HUES6 (cell line): ENCODE measurements around the gene NTRK2.

Experiments used
- H3K27ac ChIP-seq: 2 replicates; pipeline ENCODE4 v1.7.0; 2013; ENCODE audit warnings: low read depth, mild to moderate bottlenecking, low read length, inconsistent platforms
- H3K27me3 ChIP-seq: 2 replicates; pipeline ENCODE4 v1.6.1; 2013; ENCODE audit warnings: low read length; ENCODE audit not compliant: control insufficient read depth, insufficient read depth
- H3K36me3 ChIP-seq: 2 replicates; pipeline ENCODE4 v1.6.1; 2013; ENCODE audit warnings: low read length; ENCODE audit not compliant: control insufficient read depth, insufficient read depth
- H3K4me1 ChIP-seq: 2 replicates; pipeline ENCODE4 v1.6.1; 2013; ENCODE audit warnings: low read length; ENCODE audit not compliant: control insufficient read depth, insufficient read depth
- H3K4me3 ChIP-seq: 2 replicates; pipeline ENCODE4 v1.5.1; 2013; ENCODE audit warnings: low read depth, low read length
- H3K9ac ChIP-seq: one replicate; pipeline ENCODE4 v1.6.1; 2013; ENCODE audit warnings: mild to moderate bottlenecking, low read length
- H3K9me3 ChIP-seq: 2 replicates; pipeline ENCODE4 v1.6.1; 2013; ENCODE audit warnings: low read depth, low read length; ENCODE audit not compliant: control insufficient read depth, insufficient read depth

The NTRK2 gene

DNA sequence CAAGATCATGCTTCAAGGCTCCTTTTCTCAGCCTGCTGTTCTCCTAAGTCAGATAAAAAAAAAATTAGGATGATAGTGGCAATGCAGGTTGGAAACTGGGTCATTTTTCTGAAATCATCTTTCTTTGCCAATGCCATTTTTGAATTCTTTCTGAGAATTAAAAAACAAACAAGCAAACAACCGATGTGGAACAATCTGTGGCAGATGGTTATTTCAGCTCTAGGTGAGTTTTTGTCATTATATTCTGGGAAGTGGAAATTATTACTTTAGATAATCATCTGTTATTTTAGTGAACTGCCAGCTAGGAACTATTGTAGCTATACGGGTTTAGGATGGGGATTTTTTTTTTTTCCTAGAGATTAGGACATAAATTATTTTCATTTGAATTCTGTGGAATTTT is 129.7 kb downstream of the NTRK2 start:
- Histone ChIP-seq H3K4me1 (no peaks in the 10 kb centered on the region), H3K27ac (no peak overlapping the region), H3K4me3 (no peak overlapping the region), H3K27me3 (no peaks in the 10 kb centered on the region), H3K9ac (no peak overlapping the region), H3K9me3 (no peaks in the 10 kb centered on the region), H3K36me3 (no peaks in the 10 kb centered on the region)

DNA sequence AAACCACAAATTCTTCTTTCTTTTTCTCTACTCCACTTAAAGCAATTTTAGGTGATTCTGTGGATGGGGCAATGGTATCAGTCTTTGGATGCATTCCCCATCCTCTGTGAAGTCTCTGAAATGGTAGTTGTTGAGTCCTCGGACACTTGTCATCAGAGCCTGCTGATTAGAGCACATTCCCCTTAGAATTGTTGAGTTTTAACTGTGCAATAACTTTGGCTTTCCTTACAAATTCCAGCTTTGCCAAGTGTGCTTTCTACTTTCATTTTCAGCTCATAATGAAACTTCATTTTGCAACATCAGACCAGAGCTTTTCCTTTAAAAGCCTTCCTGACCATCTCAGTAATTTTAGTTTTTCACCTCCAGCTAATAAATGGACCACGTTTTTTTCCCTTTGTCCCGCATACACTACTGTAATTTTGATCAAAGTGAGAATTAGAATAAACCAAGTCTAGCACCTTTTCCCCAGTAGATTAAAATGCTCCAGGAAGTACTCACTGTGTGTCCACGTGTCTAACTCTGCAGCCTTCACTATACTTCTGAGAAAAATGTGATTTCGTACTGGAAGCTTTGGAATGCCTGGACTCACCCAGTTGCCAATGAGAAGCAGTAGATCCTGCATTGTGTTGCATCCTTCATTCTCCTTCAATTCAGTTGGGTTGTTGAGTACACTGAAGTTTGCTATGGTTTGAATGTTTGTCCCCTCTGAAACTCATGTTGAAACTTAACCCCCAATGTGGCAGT is 135.6 kb downstream of the NTRK2 start:
- H3K4me3 ChIP-seq, result no peak overlapping the region
- H3K27me3 ChIP-seq, result no peaks in the 10 kb centered on the region
- no peaks in the 10 kb centered on the region for H3K4me1 ChIP-seq
- no peaks in the 10 kb centered on the region for H3K36me3 ChIP-seq
- H3K27ac ChIP-seq, result no peak overlapping the region
- H3K9ac ChIP-seq, result no peak overlapping the region
- H3K9me3 ChIP-seq, result no peaks in the 10 kb centered on the region

DNA sequence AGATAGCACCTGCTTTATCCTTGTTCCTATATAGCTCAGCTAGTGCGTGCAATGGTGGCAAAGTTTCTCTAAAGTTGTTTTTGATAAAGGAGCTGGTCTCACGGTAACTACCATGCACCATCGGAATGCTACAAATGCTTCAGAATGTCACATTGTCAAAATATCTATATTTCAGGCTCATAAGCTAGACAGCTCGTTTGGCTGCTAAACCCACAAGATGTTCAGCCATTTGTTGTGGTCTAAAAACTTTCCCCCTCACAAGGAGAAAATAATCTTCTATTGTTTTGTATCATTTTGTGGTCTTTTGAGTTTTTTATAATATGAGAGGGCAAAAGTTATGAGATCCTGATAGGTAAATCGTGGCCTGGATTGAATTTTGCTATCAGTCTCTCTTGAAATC is 137.9 kb downstream of the NTRK2 start:
- Histone ChIP-seq H3K4me3 (no peak overlapping the region), H3K4me1 (peaks cover 16% of the 10 kb centered on the region), H3K9ac (no peak overlapping the region), H3K36me3 (no peaks in the 10 kb centered on the region), H3K27me3 (no peaks in the 10 kb centered on the region), H3K27ac (no peak overlapping the region), H3K9me3 (no peaks in the 10 kb centered on the region)

DNA sequence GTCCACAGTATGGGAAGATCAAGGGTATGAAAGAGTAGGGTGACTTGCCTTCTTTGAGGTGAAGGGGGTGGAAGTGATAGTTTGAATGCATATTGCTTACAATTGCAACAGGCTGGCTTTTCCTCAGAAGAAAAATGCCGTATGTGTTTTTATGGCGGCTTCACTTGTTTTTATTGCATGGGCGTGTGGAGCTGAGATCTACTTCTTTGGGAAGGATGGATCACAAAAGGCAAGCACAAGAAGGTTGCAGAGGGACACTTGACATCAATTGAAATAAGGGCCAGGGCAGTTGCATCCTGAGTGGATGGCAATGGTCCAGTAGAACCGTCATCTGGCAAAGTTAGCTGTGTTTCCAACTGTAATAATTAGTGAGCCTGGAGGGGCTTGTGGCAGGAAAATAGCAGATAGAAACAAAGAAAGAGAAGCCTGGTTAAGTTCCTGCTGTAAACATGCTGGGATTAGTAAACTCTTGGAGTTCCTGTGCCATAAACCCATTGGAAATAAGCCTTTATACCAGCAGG is 138.4 kb downstream of the NTRK2 start:
- H3K27ac ChIP-seq, result no peak overlapping the region
- peaks cover 17% of the 10 kb centered on the region for H3K4me1 ChIP-seq
- H3K9me3 ChIP-seq, result no peaks in the 10 kb centered on the region
- no peaks in the 10 kb centered on the region for H3K27me3 ChIP-seq
- no peak overlapping the region for H3K9ac ChIP-seq
- H3K4me3 ChIP-seq, result no peak overlapping the region
- no peaks in the 10 kb centered on the region for H3K36me3 ChIP-seq

DNA sequence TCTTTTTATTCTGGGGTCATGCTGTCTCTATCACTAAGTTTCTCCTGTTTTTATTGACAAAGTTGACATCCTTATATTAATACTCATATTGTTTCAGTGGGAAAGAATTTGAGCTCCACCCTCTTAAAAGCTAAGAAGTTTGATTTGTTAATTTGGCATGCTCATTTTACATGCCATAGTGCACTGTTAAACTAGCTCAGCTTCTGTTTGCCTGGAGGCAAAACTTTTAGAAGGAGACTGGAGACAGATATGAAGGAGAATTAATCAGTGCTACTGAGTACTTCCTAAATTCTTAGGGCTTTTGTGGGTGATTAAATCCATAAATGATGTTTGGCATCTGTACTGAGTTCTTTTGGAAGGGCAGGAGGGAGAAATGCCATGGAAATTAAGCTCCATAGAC is 138.9 kb downstream of the NTRK2 start:
- H3K4me1 ChIP-seq, result peaks cover 17% of the 10 kb centered on the region
- H3K9ac ChIP-seq, result no peak overlapping the region
- no peak overlapping the region for H3K4me3 ChIP-seq
- H3K9me3 ChIP-seq, result no peaks in the 10 kb centered on the region
- no peaks in the 10 kb centered on the region for H3K36me3 ChIP-seq
- H3K27me3 ChIP-seq, result no peaks in the 10 kb centered on the region
- no peak overlapping the region for H3K27ac ChIP-seq

DNA sequence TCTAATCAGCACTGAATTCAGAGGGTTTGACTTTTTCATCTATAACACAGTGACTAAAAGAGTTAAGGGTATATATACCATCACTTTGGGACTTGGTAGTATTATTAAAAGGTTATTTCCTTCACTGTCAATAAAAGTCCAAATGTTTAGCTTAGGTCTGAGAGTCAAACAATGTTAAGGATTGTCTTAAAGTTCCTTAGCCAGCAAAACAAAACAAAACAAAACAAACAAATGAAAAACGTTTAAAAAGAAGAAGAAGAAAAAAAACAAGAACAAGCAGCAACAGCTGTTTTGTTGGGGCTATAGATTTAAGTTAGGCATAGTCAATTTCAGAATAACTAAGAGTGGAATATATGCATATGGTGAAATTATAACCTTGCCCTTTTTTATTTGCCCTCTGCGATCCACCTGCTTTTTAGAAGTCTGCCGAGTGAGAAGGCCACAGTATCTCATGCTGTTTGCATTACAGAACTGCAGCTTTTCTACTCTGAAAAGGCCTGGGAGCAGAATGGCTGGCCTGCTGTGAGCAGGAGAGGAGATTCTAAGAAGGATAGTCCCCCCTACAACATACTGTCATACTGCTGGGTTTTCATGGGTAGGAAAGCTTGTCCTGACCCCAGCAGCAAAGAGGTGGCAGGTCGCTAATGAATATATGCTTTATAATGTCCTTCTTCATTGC is 141.7 kb downstream of the NTRK2 start:
- peaks cover 17% of the 10 kb centered on the region for H3K4me1 ChIP-seq
- no peak overlapping the region for H3K4me3 ChIP-seq
- H3K9me3 ChIP-seq, result no peaks in the 10 kb centered on the region
- H3K9ac ChIP-seq, result no peak overlapping the region
- H3K36me3 ChIP-seq, result no peaks in the 10 kb centered on the region
- H3K27ac ChIP-seq, result no peak overlapping the region
- no peaks in the 10 kb centered on the region for H3K27me3 ChIP-seq

DNA sequence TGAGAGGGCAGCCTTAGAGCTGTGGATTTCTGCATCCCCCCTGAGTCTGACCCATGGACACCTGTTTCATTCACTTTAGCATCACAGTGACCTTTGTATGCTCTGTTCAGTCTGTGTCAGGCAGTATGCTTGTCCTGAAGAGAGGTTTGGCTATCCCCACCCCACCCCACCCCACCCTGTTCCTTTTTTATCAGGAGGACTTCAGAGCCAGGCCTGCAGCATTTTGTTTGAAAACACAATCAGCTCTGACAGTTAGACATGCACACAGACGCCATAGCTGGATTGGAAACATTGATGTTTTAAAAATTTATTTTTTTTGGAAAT is 142.2 kb downstream of the NTRK2 start:
- Histone ChIP-seq H3K4me1 (peaks cover 17% of the 10 kb centered on the region), H3K36me3 (no peaks in the 10 kb centered on the region), H3K9me3 (no peaks in the 10 kb centered on the region), H3K27me3 (no peaks in the 10 kb centered on the region), H3K27ac (no peak overlapping the region), H3K9ac (no peak overlapping the region), H3K4me3 (no peak overlapping the region)

DNA sequence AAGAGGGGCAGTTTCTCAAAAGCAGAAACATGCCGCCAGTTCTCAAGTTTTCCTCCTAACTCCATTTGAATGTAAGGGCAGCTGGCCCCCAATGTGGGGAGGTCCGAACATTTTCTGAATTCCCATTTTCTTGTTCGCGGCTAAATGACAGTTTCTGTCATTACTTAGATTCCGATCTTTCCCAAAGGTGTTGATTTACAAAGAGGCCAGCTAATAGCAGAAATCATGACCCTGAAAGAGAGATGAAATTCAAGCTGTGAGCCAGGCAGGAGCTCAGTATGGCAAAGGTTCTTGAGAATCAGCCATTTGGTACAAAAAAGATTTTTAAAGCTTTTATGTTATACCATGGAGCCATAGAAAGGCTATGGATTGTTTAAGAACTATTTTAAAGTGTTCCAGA is 142.8 kb downstream of the NTRK2 start:
- no peak overlapping the region for H3K9ac ChIP-seq
- peaks cover 17% of the 10 kb centered on the region for H3K4me1 ChIP-seq
- no peak overlapping the region for H3K27ac ChIP-seq
- H3K27me3 ChIP-seq, result no peaks in the 10 kb centered on the region
- H3K9me3 ChIP-seq, result no peaks in the 10 kb centered on the region
- H3K36me3 ChIP-seq, result no peaks in the 10 kb centered on the region
- H3K4me3 ChIP-seq, result no peak overlapping the region

DNA sequence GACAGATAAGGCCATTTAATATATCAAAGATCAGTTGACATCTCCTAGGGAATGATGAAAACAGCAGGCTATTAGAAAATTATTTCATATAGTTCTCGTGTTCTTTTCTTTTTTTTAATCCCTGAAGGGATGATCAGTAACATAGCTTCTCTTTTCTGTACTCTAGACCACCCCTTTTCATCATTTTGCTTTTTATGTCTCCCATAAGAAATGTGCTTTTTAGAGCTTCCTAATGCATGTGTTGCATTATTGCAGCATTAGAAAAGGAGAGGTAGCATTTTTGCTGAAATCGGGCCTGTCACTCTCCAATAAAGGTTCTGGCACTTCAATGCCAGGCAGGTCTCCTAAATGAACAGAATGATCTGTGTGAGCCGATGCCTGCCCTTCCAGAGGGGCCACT is 143.3 kb downstream of the NTRK2 start:
- H3K4me1 ChIP-seq, result peaks cover 17% of the 10 kb centered on the region
- no peaks in the 10 kb centered on the region for H3K9me3 ChIP-seq
- H3K27ac ChIP-seq, result no peak overlapping the region
- no peak overlapping the region for H3K9ac ChIP-seq
- H3K4me3 ChIP-seq, result no peak overlapping the region
- H3K36me3 ChIP-seq, result no peaks in the 10 kb centered on the region
- H3K27me3 ChIP-seq, result no peaks in the 10 kb centered on the region

DNA sequence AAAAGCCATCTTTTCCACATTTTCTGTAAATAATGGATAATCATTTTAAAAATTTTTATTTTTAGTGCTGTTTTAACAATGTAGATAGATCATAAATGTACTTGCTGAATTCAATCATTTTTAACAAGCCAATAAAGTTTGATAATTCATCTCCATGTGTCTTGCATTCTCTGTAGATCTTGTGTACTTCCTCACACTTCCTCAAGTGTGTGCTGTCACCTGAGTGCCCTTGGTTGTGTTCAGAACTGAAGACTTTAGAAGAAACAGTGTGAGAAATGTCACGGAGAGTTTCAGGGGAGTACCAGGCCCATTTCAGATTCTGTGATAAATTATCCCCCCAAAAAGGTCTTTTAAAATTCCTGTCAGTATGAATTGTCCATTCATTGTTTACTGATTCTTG is 146.0 kb downstream of the NTRK2 start:
- no peak overlapping the region for H3K27ac ChIP-seq
- peaks cover 29% of the 10 kb centered on the region for H3K4me1 ChIP-seq
- H3K4me3 ChIP-seq, result no peak overlapping the region
- H3K27me3 ChIP-seq, result no peaks in the 10 kb centered on the region
- no peak overlapping the region for H3K9ac ChIP-seq
- no peaks in the 10 kb centered on the region for H3K36me3 ChIP-seq
- H3K9me3 ChIP-seq, result no peaks in the 10 kb centered on the region

DNA sequence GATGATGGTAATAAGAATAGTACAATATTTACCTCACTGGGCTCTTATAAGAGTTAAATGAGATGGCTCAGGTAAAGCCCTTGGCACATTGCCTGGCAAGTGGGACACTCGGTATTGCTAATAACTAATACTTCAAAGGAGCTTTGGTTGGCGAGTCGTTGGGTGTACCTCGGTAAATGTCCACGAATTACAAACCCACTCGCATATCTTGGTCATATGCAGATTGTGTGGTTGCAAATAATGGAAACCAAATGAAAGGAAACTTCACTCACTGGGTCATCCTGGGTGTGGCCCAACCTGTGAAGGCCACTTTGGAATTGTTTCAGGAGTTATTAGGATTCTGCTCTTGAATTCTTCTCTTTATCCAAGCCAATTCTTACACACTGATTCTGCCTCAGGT is 147.5 kb downstream of the NTRK2 start:
- H3K36me3 ChIP-seq, result no peaks in the 10 kb centered on the region
- no peaks in the 10 kb centered on the region for H3K9me3 ChIP-seq
- H3K27ac ChIP-seq, result no peak overlapping the region
- no peak overlapping the region for H3K9ac ChIP-seq
- H3K4me1 ChIP-seq, result peaks cover 17% of the 10 kb centered on the region
- H3K4me3 ChIP-seq, result no peak overlapping the region
- H3K27me3 ChIP-seq, result no peaks in the 10 kb centered on the region
